ENCODE measurements around the gene APOBEC3B.
"Not testable (repeated sequence)": the region's sequence is repeated elsewhere in the genome, so short reads cannot be mapped to it uniquely, and the experiment has no call there.

Gene APOBEC3B

GRCh38 chr22:38981992-38982927 lies at the start of gene APOBEC3B:
APOBEC3B (plus strand) TSS chr22:38982347; CDS start chr22:38982454, 107 bp downstream.
- peak; percentile 64 for DNase-seq (ENCODE audit: low read depth)

DNA sequence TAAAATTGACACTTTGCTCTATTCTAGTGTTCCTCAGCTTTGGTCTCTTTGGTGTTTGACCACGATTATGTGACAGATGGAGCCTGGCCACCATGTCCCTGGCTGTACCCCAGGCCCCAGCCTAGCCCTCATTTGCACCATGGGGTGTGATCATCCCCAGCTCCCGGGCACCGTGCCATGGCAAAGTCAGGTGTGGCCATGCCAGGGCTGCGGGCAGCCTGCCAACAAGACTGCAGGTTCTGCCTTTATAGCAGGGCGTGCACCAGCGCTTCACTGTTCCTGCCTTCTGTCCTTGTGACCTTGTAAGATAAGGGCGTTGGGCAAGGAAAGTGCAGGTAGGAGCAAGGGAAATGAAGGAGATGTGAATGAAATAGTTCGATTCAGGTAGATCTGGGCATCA lies 47.1 kb upstream of the APOBEC3B start:
- no peak for DNase-seq (ENCODE audit: low read depth)

GRCh38 chr22:38935616-38936015 lies 46.5 kb upstream of the APOBEC3B start:
- DNase-seq (ENCODE audit: low read depth), result no peak

- DNase-seq (ENCODE audit: low read depth), result no peak
Measured at GRCh38 chr22:38936562-38936961, 45.6 kb upstream of the APOBEC3B start.

GRCh38 chr22:38937036-38937435 lies 45.1 kb upstream of the APOBEC3B start:
- DNase-seq (ENCODE audit: low read depth), result no peak

DNA sequence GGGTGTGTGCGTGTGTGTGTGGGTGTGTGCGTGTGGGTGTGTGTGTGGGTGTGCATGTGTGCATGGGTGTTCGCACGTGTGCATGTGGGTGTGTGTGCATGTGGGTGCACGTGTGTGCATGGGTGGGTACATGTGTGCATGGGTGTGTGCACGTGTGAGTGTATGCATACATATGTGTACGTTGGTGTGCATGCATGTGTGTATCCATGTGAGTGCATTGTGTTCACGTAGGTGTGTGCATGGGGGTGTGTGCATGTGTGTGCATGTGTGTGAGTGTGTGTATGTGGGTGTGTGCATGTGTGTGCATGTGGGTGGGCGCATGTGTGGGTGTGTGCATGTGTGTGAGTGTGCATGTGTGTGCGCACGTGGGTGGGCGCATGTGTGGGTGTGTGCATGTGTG lies 44.6 kb upstream of the APOBEC3B start:
- DNase-seq (ENCODE audit: low read depth), result no peak

DNA sequence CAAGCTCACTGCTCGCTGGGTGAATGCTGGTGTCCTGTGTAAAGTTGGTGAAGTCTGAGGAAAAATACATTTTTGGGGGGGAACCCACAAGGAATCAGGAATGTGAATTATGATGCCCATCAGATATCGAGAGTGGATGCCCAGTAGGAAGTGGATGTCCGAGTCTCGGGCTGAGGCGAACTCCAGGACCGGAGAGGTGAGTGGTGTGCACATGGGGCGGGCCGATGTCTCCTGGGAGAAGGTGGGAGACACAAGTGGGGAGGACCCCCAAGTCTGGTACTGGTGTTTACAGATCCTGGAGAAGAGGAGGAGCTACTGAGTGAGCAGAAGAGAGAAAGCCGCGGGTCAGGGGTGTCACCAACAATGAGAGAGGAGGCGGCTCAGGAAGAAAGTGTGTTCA lies 43.9 kb upstream of the APOBEC3B start:
- DNase-seq (ENCODE audit: low read depth), result no peak

GRCh38 chr22:38938925-38939324 lies 43.2 kb upstream of the APOBEC3B start:
- no peak for DNase-seq (ENCODE audit: low read depth)

DNA sequence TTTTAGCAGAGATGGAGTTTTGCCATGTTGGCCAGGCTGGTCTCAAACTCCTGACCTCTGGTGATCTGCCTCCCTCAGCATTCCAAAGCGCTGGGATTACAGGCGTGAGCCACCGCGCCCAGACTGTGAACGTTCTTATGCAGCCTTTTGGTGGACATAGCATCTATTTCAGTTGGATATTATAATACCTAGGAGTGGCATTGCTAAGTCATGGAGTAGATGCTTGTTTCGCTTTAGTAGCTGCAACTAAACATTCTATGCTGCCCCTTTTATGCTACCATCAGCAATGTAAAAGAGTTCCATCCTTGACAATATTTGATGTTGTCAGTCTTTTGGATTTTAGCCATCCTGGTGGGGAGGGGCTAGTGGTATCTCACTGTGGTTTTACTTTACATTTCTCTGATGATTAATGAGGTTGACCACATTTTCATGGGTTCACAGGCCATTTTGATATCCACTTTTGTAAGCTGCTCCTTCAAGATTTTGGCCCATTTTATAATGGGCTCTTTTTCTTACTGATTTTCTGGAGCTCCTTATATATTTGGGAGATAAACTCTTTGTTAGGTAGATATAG lies 41.2 kb upstream of the APOBEC3B start:
- no peak for DNase-seq (ENCODE audit: low read depth)

DNA sequence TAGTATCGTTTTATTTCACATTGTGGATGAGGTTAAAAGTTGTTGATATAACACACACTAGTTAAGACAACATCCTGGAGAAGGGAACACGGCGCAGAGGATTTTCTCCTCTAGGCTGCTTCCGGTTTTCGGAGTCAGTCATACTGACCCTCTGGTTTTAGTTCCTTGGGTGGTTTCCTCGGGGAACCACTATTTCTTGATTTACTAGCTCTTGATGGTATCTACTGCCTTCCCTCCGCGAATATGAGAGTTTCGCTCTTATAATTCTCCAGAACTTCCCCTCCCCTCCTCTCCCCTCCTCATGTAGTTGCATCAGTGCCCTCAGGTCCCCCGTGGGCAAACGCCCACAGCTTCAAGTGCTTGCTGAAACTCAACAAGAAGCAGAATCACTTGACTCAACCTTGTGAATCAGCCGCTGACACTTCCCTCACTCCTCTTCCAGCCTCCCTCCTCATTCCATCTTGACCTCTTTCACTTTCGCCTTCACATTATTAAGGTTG lies 40.6 kb upstream of the APOBEC3B start:
- DNase-seq (ENCODE audit: low read depth), result peak; percentile 49

- DNase-seq (ENCODE audit: low read depth), result no peak
Measured at GRCh38 chr22:38942702-38943101, 39.4 kb upstream of the APOBEC3B start.

- no peak for DNase-seq (ENCODE audit: low read depth)
Measured at GRCh38 chr22:38943201-38943600, 38.9 kb upstream of the APOBEC3B start.

GRCh38 chr22:38943882-38944281 lies 38.3 kb upstream of the APOBEC3B start:
- DNase-seq (ENCODE audit: low read depth), result no peak

GRCh38 chr22:38944653-38945052 lies 37.5 kb upstream of the APOBEC3B start:
- no peak for DNase-seq (ENCODE audit: low read depth)

- not testable (repeated sequence) for DNase-seq (ENCODE audit: low read depth)
Measured at GRCh38 chr22:38945706-38946338, 36.3 kb upstream of the APOBEC3B start.

GRCh38 chr22:38946771-38947170 lies 35.4 kb upstream of the APOBEC3B start:
- no peak for DNase-seq (ENCODE audit: low read depth)

DNA sequence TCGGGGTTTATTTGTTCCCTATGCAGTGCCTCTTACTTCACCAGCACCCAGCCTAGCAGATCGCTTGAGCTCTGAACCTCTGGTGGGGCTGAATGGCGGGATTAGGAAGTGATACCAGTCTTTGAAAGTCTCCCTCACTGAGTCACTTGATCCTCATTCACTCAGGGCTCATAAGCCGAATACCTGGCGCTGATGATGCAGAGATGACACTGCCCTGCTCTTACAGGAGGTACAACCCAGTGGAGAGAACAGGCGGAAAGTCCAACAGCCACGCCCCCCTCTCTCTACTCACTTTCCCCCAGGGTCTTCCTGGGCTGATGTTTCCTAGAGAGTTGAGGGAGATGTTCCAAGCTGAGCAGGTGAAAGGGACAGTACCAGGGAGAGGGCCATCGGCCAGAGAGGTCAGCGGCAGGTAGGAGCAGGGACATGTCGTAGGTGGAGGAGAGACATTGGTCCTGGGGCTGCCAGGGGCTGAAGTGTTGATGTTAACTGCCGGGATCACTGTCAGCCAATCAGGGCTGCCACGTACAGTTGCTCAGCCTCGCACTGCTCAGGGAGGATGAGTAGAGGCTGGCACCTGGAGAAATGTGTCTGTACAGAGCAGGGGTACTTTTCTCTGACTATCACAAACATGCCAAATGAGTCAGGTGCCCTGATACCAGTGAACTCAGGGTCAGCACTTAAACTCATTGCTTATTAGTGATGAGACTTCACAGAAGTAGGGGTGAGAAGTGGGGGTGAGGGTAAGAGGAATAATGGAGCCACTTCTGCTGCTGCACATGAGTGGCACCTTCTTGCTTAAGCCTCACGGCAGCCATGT lies 34.6 kb upstream of the APOBEC3B start:
- no peak for DNase-seq (ENCODE audit: low read depth)

DNA sequence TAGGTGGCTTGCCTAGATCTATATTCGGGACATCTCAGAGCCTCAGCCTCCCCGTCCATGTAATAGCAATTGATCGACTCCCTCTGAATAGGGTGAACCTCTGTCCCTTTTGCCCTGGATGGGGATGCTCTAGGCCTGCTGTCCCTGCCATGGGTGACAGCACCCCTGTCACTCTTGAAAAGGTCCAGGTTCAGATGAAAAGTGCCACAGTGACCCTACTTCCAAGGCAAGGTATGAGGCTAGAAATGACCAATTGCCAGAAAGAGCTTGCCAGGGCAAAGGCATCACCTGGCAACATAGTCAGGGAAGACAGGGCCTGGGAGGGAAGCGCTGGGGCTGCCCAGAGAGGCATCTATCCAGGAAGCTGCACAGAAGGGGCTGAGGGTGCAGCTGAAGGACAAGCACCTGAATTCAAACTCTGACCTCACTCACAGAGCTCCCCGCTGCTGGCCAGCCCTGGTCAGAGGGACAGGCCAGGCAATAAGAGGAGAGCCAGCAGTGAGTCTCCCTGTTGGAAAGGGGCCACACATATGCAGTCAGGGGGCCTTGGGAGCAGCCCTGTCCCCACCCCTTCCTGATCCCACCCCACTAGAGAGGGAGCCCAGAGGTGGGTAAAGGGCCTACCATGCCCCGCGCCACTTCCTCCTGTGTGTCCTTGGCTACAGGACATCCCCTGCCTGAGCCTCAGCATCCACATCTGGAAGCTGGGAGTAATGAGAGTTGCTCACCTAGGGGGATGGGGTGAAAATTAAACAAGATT lies 33.8 kb upstream of the APOBEC3B start:
- DNase-seq (ENCODE audit: low read depth), result no peak

DNA sequence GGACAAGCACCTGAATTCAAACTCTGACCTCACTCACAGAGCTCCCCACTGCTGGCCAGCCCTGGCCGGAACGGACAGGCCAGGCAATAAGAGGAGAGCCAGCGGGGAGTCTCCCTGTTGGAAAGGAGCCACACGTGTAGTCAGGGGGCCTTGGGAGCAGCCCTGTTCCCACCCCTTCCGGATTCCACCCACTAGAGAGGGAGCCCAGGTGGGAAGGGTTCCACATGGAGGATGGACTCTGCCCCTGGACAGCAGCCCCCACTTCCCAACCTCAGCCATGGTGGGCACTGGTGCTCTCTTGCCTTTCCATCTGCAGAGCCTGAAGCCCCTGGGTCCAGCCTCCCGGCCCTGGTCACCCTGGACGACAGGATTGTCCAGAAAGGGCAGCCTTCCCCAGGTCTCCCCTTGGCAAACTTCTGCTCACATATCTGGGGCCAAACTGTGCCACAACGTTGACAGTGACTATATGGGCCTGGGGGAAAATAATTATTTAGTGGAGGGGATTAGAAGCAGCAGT lies 32.2 kb upstream of the APOBEC3B start:
- no peak for DNase-seq (ENCODE audit: low read depth)

DNA sequence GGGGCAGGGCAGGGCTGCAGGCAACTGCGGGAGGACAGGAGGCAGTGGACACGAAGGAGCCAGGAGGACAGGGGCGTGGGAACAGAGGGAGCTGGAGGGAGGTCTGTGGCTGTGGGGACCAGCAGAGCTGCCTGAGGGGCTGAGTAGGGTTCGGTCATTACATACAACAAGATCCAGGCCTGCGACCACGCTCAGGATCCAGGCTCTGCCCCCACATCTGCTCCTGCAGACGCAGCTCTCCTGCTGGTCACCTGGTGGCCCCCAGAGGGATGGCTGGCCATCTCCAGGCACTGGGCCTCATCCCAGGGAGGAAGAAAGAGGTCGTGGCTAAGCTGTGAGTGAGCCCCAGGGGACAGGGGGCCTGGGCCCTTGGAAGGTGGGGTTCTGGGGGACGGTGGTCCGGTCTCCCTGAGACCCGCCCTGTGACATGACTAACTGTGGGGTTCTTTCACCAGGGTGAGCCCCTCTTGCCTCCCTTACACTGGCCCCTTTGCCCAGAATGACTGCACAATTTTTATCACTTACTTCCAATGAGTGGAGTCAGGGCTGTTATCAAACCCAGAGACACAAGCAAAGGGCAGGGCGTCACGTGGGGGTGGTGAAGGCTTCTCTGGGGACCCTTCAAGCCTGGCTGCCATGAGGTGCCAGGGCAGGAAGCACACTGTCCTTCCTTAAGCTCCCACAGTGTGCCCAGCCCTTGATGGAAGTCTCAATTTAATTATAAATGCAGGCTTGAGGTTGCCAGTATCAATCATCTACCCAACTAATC lies 31.4 kb upstream of the APOBEC3B start:
- no peak for DNase-seq (ENCODE audit: low read depth)

Data from activated gamma-delta T cell treated with anti-CD3 and anti-CD28 coated beads, Interleukin-2, amount 50 U/mL, for 16 hours (primary cell).